Astrocyte (in vitro differentiated cells and primary cell): Measurements from ENCODE around the gene STMN3.

ENCODE experiments used
- EZH2 ChIP-seq: IDR thresholded peaks from 2 replicates; pipeline ENCODE4 v1.6.1; 2012; ENCODE audit warnings: mild to moderate bottlenecking, low read length, inconsistent platforms; ENCODE audit not compliant: insufficient read depth
- TF ChIP-seq, protein P1 (sequence below): IDR thresholded peaks from 2 replicates; pipeline ENCODE4 v1.5.1; 2011; ENCODE audit warnings: low read depth, mild to moderate bottlenecking, inconsistent platforms, low read length, moderate library complexity; ENCODE audit not compliant: insufficient read depth

DNA sequence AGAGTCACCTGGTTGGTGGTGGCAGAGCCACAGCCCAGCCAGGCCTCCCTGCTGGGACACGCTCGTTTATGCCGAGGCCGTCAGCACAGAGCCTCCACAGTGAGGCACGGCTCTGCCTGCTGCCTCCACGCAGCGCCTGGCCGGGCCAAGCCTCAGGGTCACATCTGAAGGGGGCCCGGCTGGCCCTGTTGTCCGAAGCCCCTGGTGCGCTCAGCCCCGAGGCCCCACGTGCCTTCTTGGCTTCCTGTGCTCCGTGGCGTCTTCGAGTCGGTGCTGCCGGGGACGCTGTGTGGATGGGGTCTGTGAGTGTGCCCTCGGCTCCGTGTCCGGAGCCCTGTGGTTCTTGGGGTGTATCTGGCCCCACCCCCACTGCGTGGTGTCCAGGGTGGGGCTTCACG is 32.9 kb upstream of the STMN3 start:
- TF ChIP-seq, protein P1, sequence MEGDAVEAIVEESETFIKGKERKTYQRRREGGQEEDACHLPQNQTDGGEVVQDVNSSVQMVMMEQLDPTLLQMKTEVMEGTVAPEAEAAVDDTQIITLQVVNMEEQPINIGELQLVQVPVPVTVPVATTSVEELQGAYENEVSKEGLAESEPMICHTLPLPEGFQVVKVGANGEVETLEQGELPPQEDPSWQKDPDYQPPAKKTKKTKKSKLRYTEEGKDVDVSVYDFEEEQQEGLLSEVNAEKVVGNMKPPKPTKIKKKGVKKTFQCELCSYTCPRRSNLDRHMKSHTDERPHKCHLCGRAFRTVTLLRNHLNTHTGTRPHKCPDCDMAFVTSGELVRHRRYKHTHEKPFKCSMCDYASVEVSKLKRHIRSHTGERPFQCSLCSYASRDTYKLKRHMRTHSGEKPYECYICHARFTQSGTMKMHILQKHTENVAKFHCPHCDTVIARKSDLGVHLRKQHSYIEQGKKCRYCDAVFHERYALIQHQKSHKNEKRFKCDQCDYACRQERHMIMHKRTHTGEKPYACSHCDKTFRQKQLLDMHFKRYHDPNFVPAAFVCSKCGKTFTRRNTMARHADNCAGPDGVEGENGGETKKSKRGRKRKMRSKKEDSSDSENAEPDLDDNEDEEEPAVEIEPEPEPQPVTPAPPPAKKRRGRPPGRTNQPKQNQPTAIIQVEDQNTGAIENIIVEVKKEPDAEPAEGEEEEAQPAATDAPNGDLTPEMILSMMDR = no peak
- no peak for TF ChIP-seq EZH2
